GM12891 (cell line): Measurements from ENCODE around the gene RGS9BP.
"Not testable (repeated sequence)": the region's sequence is repeated elsewhere in the genome, so short reads cannot be mapped to it uniquely, and the experiment has no call there.

Experiments used
- PAX5 ChIP-seq: IDR thresholded peaks from 2 replicates; pipeline ENCODE4 v1.6.1; 2011; ENCODE audit warnings: low read length, moderate library complexity, mild to moderate bottlenecking; ENCODE audit not compliant: insufficient read depth, severe bottlenecking
- POLR2A ChIP-seq: IDR thresholded peaks from 2 replicates; pipeline ENCODE4 v1.6.1; 2011; ENCODE audit warnings: low read depth, low read length, control low read depth
- POLR2AphosphoS5 ChIP-seq: IDR thresholded peaks from 2 replicates; pipeline ENCODE4 v1.6.1; 2011; ENCODE audit warnings: low read depth, low read length, control low read depth
- POU2F2 ChIP-seq: IDR thresholded peaks from 2 replicates; pipeline ENCODE4 v1.6.1; 2011; ENCODE audit warnings: low read depth, mild to moderate bottlenecking, control low read depth, low read length, moderate library complexity
- SPI1 ChIP-seq: IDR thresholded peaks from 2 replicates; pipeline ENCODE4 v1.6.1; 2011; ENCODE audit warnings: low read depth, low read length, control low read depth
- TAF1 ChIP-seq: IDR thresholded peaks from 2 replicates; pipeline ENCODE4 v1.6.1; 2011; ENCODE audit warnings: low read depth, low read length, control low read depth

GRCh38 chr19:32716203-32716602 is 40.6 kb downstream of the RGS9BP start:
- not testable (repeated sequence) for TF ChIP-seq POLR2AphosphoS5, POLR2A, TAF1, SPI1, PAX5, POU2F2
